Right forelimb (tissue), 1 donor: ENCODE measurements around the gene MCMBP.

Experiments
- DNase-seq: peaks from one replicate; pipeline ENCODE4 v3.0.0-alpha.2; 2018

MCMBP gene

DNA sequence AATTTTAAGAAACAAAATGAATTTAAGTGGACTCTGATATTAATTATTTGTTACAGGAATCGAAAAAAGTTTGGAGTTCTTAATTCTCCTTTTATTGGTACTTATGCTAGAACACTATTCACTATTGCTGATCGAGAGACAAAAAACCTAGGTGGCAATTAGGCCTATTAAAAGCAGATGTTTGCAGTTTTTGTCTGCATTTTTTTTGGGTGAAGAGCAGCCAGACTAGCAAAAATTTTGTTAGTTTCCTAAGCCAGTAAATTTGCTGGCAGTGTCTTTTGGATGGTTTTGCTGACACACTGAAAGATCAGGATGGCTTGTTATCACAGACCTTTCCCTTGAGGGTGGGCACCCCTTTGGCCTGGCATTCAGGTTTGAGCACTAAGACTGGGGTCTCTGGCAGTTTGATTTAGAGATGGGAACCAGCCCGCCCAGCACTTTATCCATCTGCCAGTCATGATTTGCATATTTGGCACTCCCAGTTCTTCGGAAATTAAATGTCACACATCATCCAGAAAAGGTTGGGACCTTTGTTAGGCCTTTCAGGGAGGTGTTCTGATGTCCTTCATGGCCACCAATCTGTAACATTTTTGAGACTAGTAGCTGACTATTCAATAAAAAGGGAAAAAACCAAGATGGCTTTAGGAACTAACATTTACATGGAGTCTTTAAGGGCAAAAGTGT is 89.5 kb downstream of the MCMBP start:
- DNase-seq: no peak

DNA sequence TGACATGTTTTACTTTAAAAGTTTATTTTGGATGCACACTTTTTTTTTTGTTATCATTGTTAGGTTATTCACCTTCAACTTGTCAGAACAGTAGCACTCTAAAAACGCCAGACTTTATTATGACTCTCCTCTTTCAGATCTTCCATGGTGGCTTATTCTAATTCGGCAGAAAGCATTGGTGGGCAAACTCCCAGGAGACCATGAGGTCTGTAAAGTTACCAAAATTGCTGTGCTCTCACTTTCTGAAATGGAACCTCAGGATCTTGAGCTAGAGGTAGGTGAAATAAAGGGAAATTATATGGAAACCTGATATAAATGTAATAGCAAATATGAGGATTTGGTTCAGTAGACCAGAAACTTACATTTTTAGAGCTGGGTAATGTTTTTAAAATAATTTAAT is 91.1 kb downstream of the MCMBP start:
- DNase-seq: no peak

GRCh38 chr10:119780879-119781480 is 91.7 kb downstream of the MCMBP start:
- DNase-seq: no peak
